Kidney (tissue), 14 donors: ENCODE measurements around the gene CD2AP. TPM values are rescaled to one million over a fixed set of nuclear protein-coding genes. Genes with fewer than 3 reads are reported as not detected.

Experiments used
- DNase-seq, 5 donors: peaks; one replicate each; pipeline ENCODE4 v3.0.0-alpha.2; 2013 to 2020
- FAIRE-seq: peaks from 2 replicates; lab custom pipeline; 2012; peaks lifted over from hg19 to GRCh38; lab: Jason Lieb, UNC
- H3K27ac ChIP-seq, 2 donors: one replicate each; pipeline ENCODE4 v1.7.0; 2013; ENCODE audit warnings: low read depth in 2 of 2, low read length in 2 of 2, inconsistent platforms in 1 of 2
- H3K27me3 ChIP-seq: one replicate; pipeline ENCODE4 v1.7.1; 2013; ENCODE audit warnings: low read length, inconsistent platforms; ENCODE audit not compliant: control insufficient read depth, insufficient read depth
- H3K36me3 ChIP-seq, 3 donors: one replicate each; pipeline versions ENCODE4 v1.7.0 to v1.7.1; 2013; ENCODE audit warnings: low read length in 3 of 3, control low read depth in 1 of 3, inconsistent platforms in 1 of 3; ENCODE audit not compliant: insufficient read depth in 3 of 3, control insufficient read depth in 2 of 3
- H3K4me1 ChIP-seq, 3 donors: one replicate each; pipeline versions ENCODE4 v1.7.0 to v1.7.1; 2013; ENCODE audit warnings: low read length in 3 of 3, inconsistent platforms in 1 of 3, low read depth in 1 of 3; ENCODE audit not compliant: control insufficient read depth in 2 of 3, insufficient read depth in 2 of 3
- H3K4me3 ChIP-seq, 3 donors: one replicate each; pipeline versions ENCODE4 v1.7.0 to v1.8.1; 2013; ENCODE audit warnings: low read length in 3 of 3, control low read depth in 1 of 3, inconsistent platforms in 1 of 3
- H3K9ac ChIP-seq, 3 donors: one replicate each; pipeline versions ENCODE4 v1.7.0 to v1.7.1; 2013; ENCODE audit warnings: low read length in 3 of 3, control low read depth in 1 of 3, inconsistent platforms in 1 of 3
- H3K9me3 ChIP-seq, 3 donors: one replicate each; pipeline versions ENCODE4 v1.7.0 to v1.7.1; 2013; ENCODE audit warnings: low read length in 3 of 3, control low read depth in 1 of 3, inconsistent platforms in 1 of 3; ENCODE audit not compliant: control insufficient read depth in 2 of 3, insufficient read depth in 1 of 3
- CTCF ChIP-seq: IDR thresholded peaks from 3 replicates; pipeline ENCODE4 v1.5.1; 2012; ENCODE audit warnings: mild to moderate bottlenecking, moderate library complexity, borderline replicate concordance; ENCODE audit not compliant: insufficient read depth; ENCODE audit errors: extremely low read depth
- intact Hi-C: fragments of 100-400 bp; cut with DNase I; formaldehyde crosslinking; loops from one replicate; pipeline ENCODE4 v1.11.1; 2022
- polyA plus RNA-seq: library from polyadenylated mRNA; stranded (reverse); fragments of 350-450 nt; fragmentation: Illumina TruSeq; extraction: RNeasy Lipid Tissue Mini Kit (QIAGEN cat#74804); gene quantifications from one replicate; pipeline ENCODE4 v1.2.3, GENCODE V29; 2014; ENCODE audit warnings: low read depth, low replicate concordance; ENCODE audit not compliant: insufficient read depth
- total RNA-seq: library from RNA; stranded (reverse); fragmentation: NEBNext Ultra II Directional; extraction: Animal tissue kit (Norgen Biotek cat#: 25700); gene quantifications from one replicate; pipeline ENCODE4 v1.2.1, GENCODE V29; 2021
- donor health status: control.
- donor health status: control.
- donor health status: control.
- donor health status: control.
- donor health status: control.
- donor health status: DM: yes; HTN: yes; CAD: no.
- donor health status: Normal renal cell carcinoma (clear cell type).

CD2AP gene
- total and polyA plus RNA-seq, 2 donors from 2014 or later, result 19.5 to 87.6 TPM

DNA sequence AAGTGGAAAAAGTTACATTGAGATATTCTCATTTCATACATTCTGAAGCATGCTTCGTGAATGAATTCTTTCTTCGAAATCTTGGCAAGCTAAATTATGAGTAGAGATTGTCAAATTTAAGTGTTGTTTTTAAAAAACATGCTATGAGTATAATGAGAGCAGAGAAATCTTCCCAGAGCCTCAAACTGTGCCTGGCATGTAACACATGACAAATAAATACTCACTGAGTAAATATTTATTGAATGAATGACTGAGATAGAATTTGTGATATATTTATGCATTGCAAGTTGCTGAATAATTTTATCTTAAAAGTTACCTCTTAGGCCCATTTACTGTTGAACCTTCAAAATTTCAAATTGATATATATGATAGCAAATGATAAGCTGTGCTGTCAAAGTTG, 24.7 kb upstream of the CD2AP start:
- no peaks in the 10 kb centered on the region for H3K9me3 ChIP-seq
- H3K4me1 ChIP-seq, result peaks cover 0 to 3% (median 0%) of the 10 kb centered on the region in 3 donors
- H3K27ac ChIP-seq, result no peak overlapping the region
- no peak overlapping the region for H3K4me3 ChIP-seq
- intact Hi-C loops, result no loop called here
- no peak for FAIRE-seq
- no peaks in the 10 kb centered on the region for H3K36me3 ChIP-seq
- TF ChIP-seq CTCF, result no peak
- no peaks in the 10 kb centered on the region for H3K27me3 ChIP-seq
- DNase-seq, result no peak
- H3K9ac ChIP-seq, result no peak overlapping the region

GRCh38 chr6:47453372-47453936, 24.1 kb upstream of the CD2AP start:
- no peaks in the 10 kb centered on the region for H3K4me1 ChIP-seq
- H3K27ac ChIP-seq, result no peak overlapping the region
- no peaks in the 10 kb centered on the region for H3K9me3 ChIP-seq
- no peak for DNase-seq
- no peak for TF ChIP-seq CTCF
- no peak overlapping the region for H3K9ac ChIP-seq
- intact Hi-C loops, result no loop called here
- no peaks in the 10 kb centered on the region for H3K27me3 ChIP-seq
- H3K4me3 ChIP-seq, result no peak overlapping the region
- no peak for FAIRE-seq
- no peaks in the 10 kb centered on the region for H3K36me3 ChIP-seq

DNA sequence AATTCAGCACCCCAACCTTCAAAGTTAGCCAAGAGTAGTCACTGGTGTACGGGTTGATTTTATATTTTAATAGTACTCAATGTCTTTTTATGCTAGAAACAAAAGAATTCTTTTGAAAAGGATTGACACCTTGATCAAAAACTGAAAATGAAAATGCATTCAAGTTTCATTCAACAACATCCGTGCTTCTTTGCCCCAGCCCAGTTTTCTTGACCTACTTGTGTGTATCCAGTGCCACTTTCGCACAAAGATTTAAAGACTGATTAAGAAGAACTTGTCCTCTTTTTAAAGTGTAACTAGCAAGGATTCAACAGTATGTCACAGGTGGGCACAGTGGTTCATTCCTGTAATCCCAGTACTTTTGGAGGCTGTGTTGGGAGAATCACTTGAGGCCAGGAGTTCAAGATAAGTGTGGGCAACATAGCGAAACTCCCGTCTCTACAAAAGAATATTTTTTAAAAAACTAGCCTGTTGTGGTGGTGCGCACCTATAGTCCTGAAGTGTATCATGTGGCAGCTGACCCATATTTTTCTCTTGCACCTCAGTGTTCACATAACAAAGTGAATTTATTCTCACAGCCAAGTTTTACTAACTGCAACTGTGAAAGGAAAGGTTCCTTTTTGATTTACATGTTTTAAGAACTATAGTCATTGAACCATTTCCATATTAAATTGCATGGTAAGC, 22.7 kb upstream of the CD2AP start:
- H3K36me3 ChIP-seq, result no peaks in the 10 kb centered on the region
- H3K9ac ChIP-seq, result no peak overlapping the region
- no peak overlapping the region for H3K27ac ChIP-seq
- DNase-seq (no peak), FAIRE-seq (no peak)
- H3K4me3 ChIP-seq, result no peak overlapping the region
- no peak for TF ChIP-seq CTCF
- H3K9me3 ChIP-seq, result no peaks in the 10 kb centered on the region
- H3K27me3 ChIP-seq, result no peaks in the 10 kb centered on the region
- peaks cover 0 to 3% (median under 1%) of the 10 kb centered on the region in 3 donors for H3K4me1 ChIP-seq
- intact Hi-C loops, result no loop called here
